Measurements from ENCODE around the gene OR1F1.

The OR1F1 gene

GRCh38 chr16:3170440-3171180 is 17.4 kb upstream of the OR1F1 start:
- peak; percentile 42 for DNase-seq (ENCODE audit: low read depth)
- H3K4me3 ChIP-seq (ENCODE audit: low read depth, low read length), result peak overlapping the region; percentile 28
- no peak for TF ChIP-seq CTCF (IDR thresholded peaks at IDR 0.05; ENCODE audit: insufficient read depth, low read depth, low read length, missing control alignments)

- DNase-seq (ENCODE audit: low read depth), result peak; percentile 72
- H3K4me3 ChIP-seq (ENCODE audit: low read depth, low read length), result peak overlapping the region; percentile 28
- TF ChIP-seq CTCF (IDR thresholded peaks at IDR 0.05; ENCODE audit: insufficient read depth, low read depth, low read length, missing control alignments), result no peak
Measured at GRCh38 chr16:3171181-3171854, 16.7 kb upstream of the OR1F1 start.

- peak; percentile 86 for DNase-seq (ENCODE audit: low read depth)
- H3K4me3 ChIP-seq (ENCODE audit: low read depth, low read length), result peak overlapping the region; percentile 28
- no peak for TF ChIP-seq CTCF (IDR thresholded peaks at IDR 0.05; ENCODE audit: insufficient read depth, low read depth, low read length, missing control alignments)
Measured at GRCh38 chr16:3171855-3172593, 16.0 kb upstream of the OR1F1 start.

GRCh38 chr16:3173892-3174617 is 13.9 kb upstream of the OR1F1 start:
- TF ChIP-seq CTCF (IDR thresholded peaks at IDR 0.05; ENCODE audit: insufficient read depth, low read depth, low read length, missing control alignments), result peak; percentile 49
- DNase-seq (ENCODE audit: low read depth), result peak; percentile 65
- H3K4me3 ChIP-seq (ENCODE audit: low read depth, low read length), result peak overlapping the region; percentile 44

GRCh38 chr16:3174618-3175148 is 13.3 kb upstream of the OR1F1 start:
- no peak for DNase-seq (ENCODE audit: low read depth)
- no peak for TF ChIP-seq CTCF (IDR thresholded peaks at IDR 0.05; ENCODE audit: insufficient read depth, low read depth, low read length, missing control alignments)
- H3K4me3 ChIP-seq (ENCODE audit: low read depth, low read length), result no peak overlapping the region; the same call in 1 of the 2 replicates

Measured in GM12865 (cell line).